Activated naive CD4-positive, alpha-beta T cell treated with anti-CD3 and anti-CD28 coated beads, Interleukin-2, amount 50 U/mL, for 24 hours (primary cell): ENCODE measurements around the gene LITAFD.
"Not testable (repeated sequence)": the region's sequence is repeated elsewhere in the genome, so short reads cannot be mapped to it uniquely, and the experiment has no call there.

Source experiments
- H3K27ac Mint-ChIP-seq: one replicate; pipeline ENCODE4 v1.8.0; 2021; ENCODE audit warnings: mild to moderate bottlenecking, mixed read lengths
- H3K27me3 Mint-ChIP-seq: one replicate; pipeline ENCODE4 v1.8.0; 2021; ENCODE audit warnings: mixed read lengths
- H3K36me3 Mint-ChIP-seq: one replicate; pipeline ENCODE4 v1.8.0; 2021; ENCODE audit warnings: mixed read lengths
- H3K4me1 Mint-ChIP-seq: one replicate; pipeline ENCODE4 v1.8.0; 2021; ENCODE audit warnings: mixed read lengths
- H3K4me3 Mint-ChIP-seq: one replicate; pipeline ENCODE4 v1.8.0; 2021; ENCODE audit warnings: mild to moderate bottlenecking, mixed read lengths
- H3K9me3 Mint-ChIP-seq: one replicate; pipeline ENCODE4 v1.8.0; 2021; ENCODE audit warnings: mixed read lengths

The LITAFD gene

DNA sequence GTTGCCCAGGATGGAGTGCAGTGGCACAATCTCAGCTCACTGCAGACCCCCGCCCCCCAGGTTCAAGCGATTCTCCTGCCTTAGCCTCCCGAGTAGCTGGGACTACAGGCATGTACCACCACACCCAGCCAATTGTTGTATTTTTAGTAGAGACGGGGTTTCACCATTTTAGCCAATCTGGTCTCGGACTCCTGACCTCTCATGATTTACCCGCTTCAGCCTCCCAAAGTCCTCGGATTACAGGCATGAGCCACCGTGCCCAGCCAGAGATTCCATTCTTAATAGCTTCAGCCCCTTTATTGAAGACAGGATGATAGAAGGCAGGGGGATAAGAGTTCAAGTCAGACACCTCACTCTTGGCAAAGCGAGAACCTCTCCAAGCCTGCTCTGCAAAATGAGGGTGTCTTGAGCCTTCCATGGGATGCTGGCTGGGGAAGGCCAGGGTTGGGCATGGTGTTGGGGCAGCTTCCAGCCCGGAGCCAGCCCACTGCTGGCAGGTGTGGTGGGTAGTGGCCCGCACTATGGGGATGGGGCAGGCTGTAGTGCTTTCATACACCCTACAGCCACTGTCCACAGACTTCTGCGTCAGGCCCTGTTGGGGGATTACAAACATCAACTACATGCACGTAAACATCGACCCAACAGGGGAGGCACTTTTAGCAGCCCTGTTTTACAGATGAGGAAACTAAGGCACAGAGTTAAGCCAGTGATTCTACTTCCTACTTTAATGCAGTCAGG, 16.8 kb upstream of the LITAFD start:
- Mint-ChIP-seq H3K9me3 (no peaks in the 10 kb centered on the region), H3K27me3 (no peaks in the 10 kb centered on the region), H3K4me3 (peak overlapping the region; percentile 15), H3K36me3 (no peaks in the 10 kb centered on the region), H3K4me1 (peaks cover 41% of the 10 kb centered on the region), H3K27ac (peak overlapping the region; percentile 30)

GRCh38 chr16:8866118-8866883, 15.8 kb upstream of the LITAFD start:
- H3K27me3 Mint-ChIP-seq = no peaks in the 10 kb centered on the region
- peak overlapping the region; percentile 33 for H3K4me3 Mint-ChIP-seq
- H3K27ac Mint-ChIP-seq = no peak overlapping the region
- no peaks in the 10 kb centered on the region for H3K9me3 Mint-ChIP-seq
- H3K36me3 Mint-ChIP-seq = no peaks in the 10 kb centered on the region
- H3K4me1 Mint-ChIP-seq = peaks cover 49% of the 10 kb centered on the region

DNA sequence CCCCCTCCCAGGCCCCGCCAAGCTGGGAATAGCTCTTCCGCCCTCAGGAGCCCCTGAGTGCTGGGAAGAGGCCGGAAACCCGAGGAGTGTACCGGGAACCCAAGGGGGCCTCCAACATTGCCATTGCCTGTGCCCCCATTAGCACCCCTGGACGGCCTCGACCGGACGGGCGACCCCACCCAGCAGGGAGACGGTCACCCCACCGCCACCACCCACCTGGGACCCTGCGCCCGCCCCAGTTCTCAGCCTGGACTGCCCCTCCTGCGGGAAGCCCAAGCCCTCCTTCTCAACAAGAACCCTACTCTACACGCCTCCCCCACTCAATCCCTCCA, 15.3 kb upstream of the LITAFD start:
- Mint-ChIP-seq H3K9me3 (no peaks in the 10 kb centered on the region), H3K4me1 (peaks cover 49% of the 10 kb centered on the region), H3K36me3 (no peaks in the 10 kb centered on the region), H3K27ac (no peak overlapping the region), H3K4me3 (peak overlapping the region; percentile 87), H3K27me3 (no peaks in the 10 kb centered on the region)

DNA sequence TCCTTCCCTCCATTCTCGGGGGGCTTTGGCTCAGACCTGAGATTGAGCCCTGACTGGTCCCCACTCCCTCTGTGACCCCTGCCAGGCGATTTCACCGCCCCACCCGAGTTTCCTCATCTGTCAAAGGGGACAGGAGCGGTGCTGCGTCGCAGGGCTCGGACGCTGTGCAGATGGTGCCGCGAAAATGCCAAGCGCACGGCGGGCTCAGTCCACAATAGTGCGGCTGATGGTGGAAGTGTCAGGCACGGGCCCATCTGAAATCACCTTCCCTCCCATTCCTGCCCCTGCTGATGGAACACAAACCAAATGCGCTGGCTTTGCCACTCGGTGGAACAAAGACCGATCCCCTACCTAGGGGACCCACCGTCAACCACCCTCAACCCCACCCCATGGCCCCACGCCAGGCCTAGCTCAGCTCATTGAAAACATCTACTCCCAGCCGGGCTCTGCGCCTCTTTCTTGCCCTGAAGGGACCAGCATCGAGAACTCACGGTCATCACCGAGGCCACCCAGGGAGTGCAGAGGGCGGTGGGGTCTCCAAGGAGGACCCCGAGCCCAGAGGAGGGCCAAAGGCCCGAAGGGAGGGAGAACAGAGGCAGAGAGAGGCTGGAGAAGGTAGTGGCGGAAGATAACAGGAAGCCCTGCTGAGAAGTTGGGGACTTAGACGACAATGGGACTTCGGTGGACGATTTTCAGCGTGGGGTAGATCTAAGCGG, 14.8 kb upstream of the LITAFD start:
- no peaks in the 10 kb centered on the region for H3K27me3 Mint-ChIP-seq
- no peaks in the 10 kb centered on the region for H3K36me3 Mint-ChIP-seq
- no peaks in the 10 kb centered on the region for H3K9me3 Mint-ChIP-seq
- peak overlapping the region; percentile 79 for H3K27ac Mint-ChIP-seq
- peak overlapping the region; percentile 87 for H3K4me3 Mint-ChIP-seq
- H3K4me1 Mint-ChIP-seq = peaks cover 46% of the 10 kb centered on the region

- peak overlapping the region; percentile 87 for H3K4me3 Mint-ChIP-seq
- no peaks in the 10 kb centered on the region for H3K27me3 Mint-ChIP-seq
- H3K27ac Mint-ChIP-seq = peak overlapping the region; percentile 79
- H3K9me3 Mint-ChIP-seq = no peaks in the 10 kb centered on the region
- H3K36me3 Mint-ChIP-seq = no peaks in the 10 kb centered on the region
- H3K4me1 Mint-ChIP-seq = peaks cover 46% of the 10 kb centered on the region
These were observed 14.2 kb upstream of the LITAFD start for GRCh38 chr16:8867932-8868415.

- Mint-ChIP-seq H3K4me3 (peak within 1 kb of the TSS; percentile 88), H3K4me1 (peaks cover 46% of the 10 kb centered on the region), H3K9me3 (no peaks in the 10 kb centered on the region), H3K27me3 (no peaks in the 10 kb centered on the region), H3K36me3 (no peaks in the 10 kb centered on the region), H3K27ac (peak within 1 kb of the TSS; percentile 79)
These were observed 13.5 kb upstream of the LITAFD start, which contains the start of gene CARHSP1 for GRCh38 chr16:8868416-8869211. TSS of gene CARHSP1 (minus strand) at chr16:8869006. CDS start at chr16:8859328, 9,678 bp downstream.

GRCh38 chr16:8869212-8869987, 12.8 kb upstream of the LITAFD start:
- Mint-ChIP-seq H3K4me1 (peaks cover 44% of the 10 kb centered on the region), H3K9me3 (no peaks in the 10 kb centered on the region), H3K4me3 (peak overlapping the region; percentile 88), H3K27ac (no peak overlapping the region), H3K36me3 (no peaks in the 10 kb centered on the region), H3K27me3 (no peaks in the 10 kb centered on the region)

GRCh38 chr16:8869988-8870241, 12.2 kb upstream of the LITAFD start:
- not testable (repeated sequence) for H3K27ac Mint-ChIP-seq, H3K4me3 Mint-ChIP-seq, H3K27me3 Mint-ChIP-seq, H3K36me3 Mint-ChIP-seq, H3K9me3 Mint-ChIP-seq
- H3K4me1 Mint-ChIP-seq = peaks cover 47% of the 10 kb centered on the region

DNA sequence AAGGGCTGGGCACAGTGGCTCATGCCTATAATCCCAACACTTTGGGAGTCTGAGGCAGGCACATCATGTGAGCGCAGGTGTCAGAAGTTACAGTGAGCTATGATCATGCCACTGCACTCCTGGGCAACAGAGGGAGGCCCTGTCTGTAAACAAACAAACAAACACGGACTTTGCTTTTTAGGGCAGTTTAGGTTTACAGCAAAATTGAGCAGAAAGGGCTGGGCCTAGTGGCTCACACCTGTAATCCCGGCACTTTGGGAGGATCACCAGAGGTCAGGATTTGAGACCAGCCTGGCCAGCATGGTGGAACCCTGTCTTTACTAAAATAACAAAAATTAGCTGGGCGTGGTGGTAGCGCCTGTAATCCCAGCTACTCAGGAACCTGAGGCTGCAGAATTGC, 10.1 kb upstream of the LITAFD start:
- Mint-ChIP-seq H3K9me3 (no peaks in the 10 kb centered on the region), H3K27ac (no peak overlapping the region), H3K36me3 (no peaks in the 10 kb centered on the region), H3K27me3 (no peaks in the 10 kb centered on the region), H3K4me1 (peaks cover 32% of the 10 kb centered on the region), H3K4me3 (no peak overlapping the region)

- Mint-ChIP-seq H3K27ac (no peak overlapping the region), H3K4me1 (peaks cover 21% of the 10 kb centered on the region), H3K4me3 (no peak overlapping the region), H3K27me3 (no peaks in the 10 kb centered on the region), H3K9me3 (no peaks in the 10 kb centered on the region), H3K36me3 (no peaks in the 10 kb centered on the region)
These were observed 8.9 kb upstream of the LITAFD start for GRCh38 chr16:8872967-8873865.

DNA sequence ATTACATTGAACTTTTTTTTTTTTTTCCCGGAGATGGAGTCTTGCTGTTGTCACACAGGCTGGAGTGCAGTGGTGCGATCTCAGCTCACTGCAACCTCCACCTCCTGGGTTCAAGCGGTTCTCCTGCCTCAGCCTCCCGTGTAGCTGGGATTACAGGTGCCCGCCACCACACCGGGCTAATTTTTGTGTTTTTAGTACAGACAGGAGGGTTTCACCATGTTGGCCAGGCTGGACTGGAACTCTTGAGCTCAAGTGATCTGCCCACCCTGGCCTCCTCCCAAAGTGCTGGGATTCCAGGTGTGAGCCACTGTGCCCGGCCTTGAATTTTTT, 8.3 kb upstream of the LITAFD start:
- not testable (repeated sequence) for H3K27me3 Mint-ChIP-seq, H3K4me3 Mint-ChIP-seq, H3K9me3 Mint-ChIP-seq, H3K36me3 Mint-ChIP-seq, H3K27ac Mint-ChIP-seq
- peaks cover 21% of the 10 kb centered on the region for H3K4me1 Mint-ChIP-seq

DNA sequence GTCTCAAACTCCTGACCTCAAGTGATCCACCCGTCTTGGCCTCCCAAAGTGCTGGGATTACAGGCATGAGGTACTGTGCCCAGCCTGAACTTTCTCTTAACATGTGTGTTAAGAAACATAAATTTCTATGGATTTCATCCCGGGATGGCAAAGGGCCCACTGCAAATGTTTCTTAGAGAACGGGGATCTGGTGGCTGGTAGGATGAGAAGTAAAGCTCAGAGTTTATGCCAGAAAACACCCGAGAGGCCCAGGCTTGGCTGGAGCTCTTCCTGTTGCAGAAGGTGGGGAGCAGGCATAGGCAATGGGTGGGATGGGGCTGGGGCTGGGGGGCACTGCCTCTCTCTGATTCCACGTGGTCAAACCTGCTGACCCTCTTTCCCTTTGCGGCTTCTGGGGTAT, 7.8 kb upstream of the LITAFD start:
- Mint-ChIP-seq H3K4me1 (peaks cover 16% of the 10 kb centered on the region), H3K4me3 (no peak overlapping the region), H3K27ac (no peak overlapping the region), H3K9me3 (no peaks in the 10 kb centered on the region), H3K36me3 (no peaks in the 10 kb centered on the region), H3K27me3 (no peaks in the 10 kb centered on the region)

GRCh38 chr16:8875317-8875716, 6.8 kb upstream of the LITAFD start:
- H3K9me3 Mint-ChIP-seq, H3K36me3 Mint-ChIP-seq, H3K27me3 Mint-ChIP-seq, H3K4me3 Mint-ChIP-seq: not testable (repeated sequence)
- peaks cover 18% of the 10 kb centered on the region for H3K4me1 Mint-ChIP-seq
- peak overlapping the region; percentile 23 for H3K27ac Mint-ChIP-seq

GRCh38 chr16:8877894-8878522, 4.1 kb upstream of the LITAFD start:
- no peaks in the 10 kb centered on the region for H3K36me3 Mint-ChIP-seq
- H3K4me1 Mint-ChIP-seq = peaks cover 9% of the 10 kb centered on the region
- H3K9me3 Mint-ChIP-seq = no peaks in the 10 kb centered on the region
- no peaks in the 10 kb centered on the region for H3K27me3 Mint-ChIP-seq
- peak overlapping the region; percentile 14 for H3K27ac Mint-ChIP-seq
- H3K4me3 Mint-ChIP-seq = no peak overlapping the region
